NCI-H1694 (cell line): ENCODE data around the gene MROH7.
"Not testable (repeated sequence)": the region's sequence is repeated elsewhere in the genome, so short reads cannot be mapped to it uniquely, and the experiment has no call there.

Source experiments
- DNase-seq: peaks from one replicate; lab custom pipeline; 2025; lab: John Stamatoyannopoulos, UW

Gene MROH7

GRCh38 chr1:54610048-54610447 lies 31.5 kb upstream of the MROH7 start:
- no peak for DNase-seq

GRCh38 chr1:54610601-54611580 lies 30.7 kb upstream of the MROH7 start:
- no peak for DNase-seq

GRCh38 chr1:54611621-54612020 lies 30.0 kb upstream of the MROH7 start:
- DNase-seq, result peak; percentile 17

- DNase-seq, result no peak
Observed at GRCh38 chr1:54614024-54614423, 27.6 kb upstream of the MROH7 start.

- DNase-seq, result no peak
Observed at GRCh38 chr1:54614563-54614962, 27.0 kb upstream of the MROH7 start.

GRCh38 chr1:54615531-54616279 lies 25.9 kb upstream of the MROH7 start:
- no peak for DNase-seq

GRCh38 chr1:54619749-54620148 lies 21.8 kb upstream of the MROH7 start:
- DNase-seq, result no peak

- no peak for DNase-seq
Observed at GRCh38 chr1:54623216-54624007, 18.2 kb upstream of the MROH7 start, which contains the start of gene FAM151A. Gene FAM151A (minus strand): TSS chr1:54623525. CDS start chr1:54623395, 130 bp downstream.

- DNase-seq, result no peak
Observed at GRCh38 chr1:54624466-54625464, 16.8 kb upstream of the MROH7 start.

GRCh38 chr1:54627196-54627595 lies 14.4 kb upstream of the MROH7 start:
- DNase-seq, result no peak

GRCh38 chr1:54635804-54636203 lies 5.8 kb upstream of the MROH7 start:
- DNase-seq, result not testable (repeated sequence)

- DNase-seq, result not testable (repeated sequence)
Observed at GRCh38 chr1:54636461-54637446, 4.8 kb upstream of the MROH7 start.

- no peak for DNase-seq
Observed at GRCh38 chr1:54640361-54640760, 1.2 kb upstream of the MROH7 start.

- DNase-seq, result no peak
Observed at GRCh38 chr1:54643736-54644135, 2.1 kb downstream of the MROH7 start.

GRCh38 chr1:54645806-54646676 lies 4.5 kb downstream of the MROH7 start:
- no peak for DNase-seq

- no peak for DNase-seq
Observed at GRCh38 chr1:54649130-54649898, 7.7 kb downstream of the MROH7 start.

GRCh38 chr1:54649921-54650320 lies 8.3 kb downstream of the MROH7 start:
- DNase-seq, result no peak

GRCh38 chr1:54650417-54650816 lies 8.8 kb downstream of the MROH7 start:
- no peak for DNase-seq
